GM19023 (cell line): Measurements from ENCODE around the gene PNLIPRP2.

Experiments used
- ATAC-seq: cut with Tn5 transposase; IDR thresholded peaks from one replicate; pipeline ENCODE4 v1.9.1; 2021; ENCODE audit warnings: mild to moderate bottlenecking, moderate library complexity; ENCODE audit not compliant: unreplicated experiment

PNLIPRP2 gene

GRCh38 chr10:116653885-116654284 lies 33.1 kb downstream of the PNLIPRP2 start:
- ATAC-seq: no peak

- no peak for ATAC-seq
These were observed 34.1 kb downstream of the PNLIPRP2 start for GRCh38 chr10:116654816-116655215.

GRCh38 chr10:116655568-116655967 lies 34.8 kb downstream of the PNLIPRP2 start:
- ATAC-seq: no peak

GRCh38 chr10:116656044-116656443 lies 35.3 kb downstream of the PNLIPRP2 start:
- no peak for ATAC-seq

GRCh38 chr10:116657863-116658551 lies 37.3 kb downstream of the PNLIPRP2 start:
- ATAC-seq: no peak

- no peak for ATAC-seq
These were observed 38.4 kb downstream of the PNLIPRP2 start for GRCh38 chr10:116659049-116659670.

GRCh38 chr10:116660860-116661259 lies 40.1 kb downstream of the PNLIPRP2 start:
- no peak for ATAC-seq

GRCh38 chr10:116663342-116663741 lies 42.6 kb downstream of the PNLIPRP2 start:
- ATAC-seq: no peak

- ATAC-seq: no peak
These were observed 43.9 kb downstream of the PNLIPRP2 start for GRCh38 chr10:116664631-116665030.

- ATAC-seq: no peak
These were observed 44.9 kb downstream of the PNLIPRP2 start for GRCh38 chr10:116665541-116666125.

GRCh38 chr10:116667484-116667883 lies 46.7 kb downstream of the PNLIPRP2 start:
- no peak for ATAC-seq

- no peak for ATAC-seq
These were observed 47.3 kb downstream of the PNLIPRP2 start for GRCh38 chr10:116668018-116668417.

GRCh38 chr10:116668446-116668845 lies 47.7 kb downstream of the PNLIPRP2 start:
- no peak for ATAC-seq

- ATAC-seq: no peak
These were observed 48.3 kb downstream of the PNLIPRP2 start for GRCh38 chr10:116669080-116669479.

GRCh38 chr10:116669832-116670644 lies 49.3 kb downstream of the PNLIPRP2 start:
- no peak for ATAC-seq

- ATAC-seq: no peak
These were observed 50.0 kb downstream of the PNLIPRP2 start for GRCh38 chr10:116670706-116671105.

GRCh38 chr10:116671274-116671926 lies 50.6 kb downstream of the PNLIPRP2 start:
- no peak for ATAC-seq

- no peak for ATAC-seq
These were observed 52.1 kb downstream of the PNLIPRP2 start for GRCh38 chr10:116672891-116673290.

GRCh38 chr10:116673866-116674265 lies 53.1 kb downstream of the PNLIPRP2 start:
- no peak for ATAC-seq

GRCh38 chr10:116674901-116675423 lies 54.2 kb downstream of the PNLIPRP2 start:
- ATAC-seq: no peak

- ATAC-seq: no peak
These were observed 55.4 kb downstream of the PNLIPRP2 start for GRCh38 chr10:116676118-116676517.
